NOMO-1 treated with dmso at 0.1 percent for 144 hours (cell line): ENCODE measurements around the gene CD163.
"Not testable (repeated sequence)": the region's sequence is repeated elsewhere in the genome, so short reads cannot be mapped to it uniquely, and the experiment has no call there.

Experiments
- DNase-seq: peaks from one replicate; lab custom pipeline; 2025; ENCODE audit not compliant: unreplicated experiment; lab: John Stamatoyannopoulos, UW

The CD163 gene

GRCh38 chr12:7450667-7451066, 52.9 kb downstream of the CD163 start:
- DNase-seq, result no peak

- no peak for DNase-seq
These were observed 55.5 kb downstream of the CD163 start for GRCh38 chr12:7448099-7448498.

GRCh38 chr12:7444537-7444936, 59.0 kb downstream of the CD163 start:
- DNase-seq, result no peak

GRCh38 chr12:7444076-7444475, 59.5 kb downstream of the CD163 start, which contains the start of gene CD163L1:
TSS of gene CD163L1 (minus strand) at chr12:7444153. CDS start at chr12:7444127, 26 bp downstream.
- peak; percentile 19 for DNase-seq

GRCh38 chr12:7441216-7441615, 62.4 kb downstream of the CD163 start:
- DNase-seq, result no peak

GRCh38 chr12:7439579-7440505, 63.7 kb downstream of the CD163 start:
- no peak for DNase-seq

- not testable (repeated sequence) for DNase-seq
These were observed 65.1 kb downstream of the CD163 start for GRCh38 chr12:7438291-7438995.

GRCh38 chr12:7437494-7437893, 66.1 kb downstream of the CD163 start:
- not testable (repeated sequence) for DNase-seq

GRCh38 chr12:7434670-7435069, 68.9 kb downstream of the CD163 start:
- DNase-seq, result no peak

- DNase-seq, result no peak
These were observed 70.2 kb downstream of the CD163 start for GRCh38 chr12:7433276-7433822.

- no peak for DNase-seq
These were observed 71.4 kb downstream of the CD163 start for GRCh38 chr12:7431993-7432685.
